ENCODE measurements around the gene GLYATL2. TPM values are rescaled to one million over a fixed set of nuclear protein-coding genes. Genes with fewer than 3 reads are reported as not detected.

The GLYATL2 gene
- total and polyA plus RNA-seq, 2 donors (not counting 1 experiment from before 2014, with no cell fraction given): not detected

GRCh38 chr11:58867556-58867955 is 23.1 kb upstream of the GLYATL2 start:
- Histone ChIP-seq H3K27ac (ENCODE audit: low read length in 2 of 2) (no peak overlapping the region), H3K4me3 (ENCODE audit: control extremely low read depth in 1 of 5, extremely low read depth in 1 of 5, insufficient read depth in 1 of 5, low read depth in 2 of 5, low read length in 4 of 5) (no peak overlapping the region), H3K4me1 (ENCODE audit: control insufficient read depth in 2 of 2, insufficient read depth in 2 of 2, low read length in 2 of 2) (no peaks in the 10 kb centered on the region), H3K36me3 (replicated peaks in 1 of 2; ENCODE audit: control extremely low read depth in 1 of 2, control insufficient read depth in 1 of 2, extremely low read depth in 1 of 2, insufficient read depth in 2 of 2, low read length in 1 of 2) (no peaks in the 10 kb centered on the region), H3K9me3 (ENCODE audit: control extremely low read depth in 1 of 3, control insufficient read depth in 2 of 3, insufficient read depth in 1 of 3, low read length in 2 of 3) (peaks cover 0 to 14% (median 1%) of the 10 kb centered on the region in 3 donors), H3K4me2 (replicated peaks; ENCODE audit: low read depth, low read length, poor library complexity, severe bottlenecking) (no peak overlapping the region), H2AFZ (ENCODE audit: insufficient read depth, low read depth, low read length, poor library complexity, severe bottlenecking) (no peak overlapping the region), H3K79me2 (ENCODE audit: control insufficient read depth, insufficient read depth, low read length) (no peaks in the 10 kb centered on the region), H3K27me3 (replicated peaks in 1 of 4; ENCODE audit: control extremely low read depth in 1 of 4, control insufficient read depth in 3 of 4, insufficient read depth in 4 of 4, low read length in 3 of 4) (no peaks in the 10 kb centered on the region), H3K9ac (ENCODE audit: low read length) (no peak overlapping the region), H4K20me1 (ENCODE audit: control insufficient read depth, insufficient read depth, low read length, poor library complexity, severe bottlenecking) (no peaks in the 10 kb centered on the region)
- no peak for TF ChIP-seq CTCF (IDR thresholded peaks at IDR 0.05)
- TF ChIP-seq EZH2 (IDR thresholded peaks at IDR 0.05; ENCODE audit: borderline replicate concordance, insufficient read depth, low read depth, low read length, poor library complexity, severe bottlenecking): no peak
- H3K4me1 Mint-ChIP-seq: no peaks in the 10 kb centered on the region
- POLR2A ChIA-PET: no interaction called here
- no peak overlapping the region for H3K4me3 Mint-ChIP-seq
- intact Hi-C loops (cut with micrococcal nuclease): no loop called here
- H3K9me3 Mint-ChIP-seq (ENCODE audit: insufficient read depth): peaks cover under 1% of the 10 kb centered on the region
- peaks cover 11% of the 10 kb centered on the region for H3K27me3 Mint-ChIP-seq
- no CpG with 5 or more reads among the region's 2 CpGs for WGBS (ENCODE audit: insufficient coverage)
- DNase-seq: no peak
- no peak overlapping the region for H3K27ac Mint-ChIP-seq
- CTCF ChIA-PET: no interaction called here
- no peak for ATAC-seq (ENCODE audit: low read depth)

GRCh38 chr11:58866788-58867187 is 22.3 kb upstream of the GLYATL2 start:
- Histone ChIP-seq H3K4me1 (ENCODE audit: control insufficient read depth in 2 of 2, insufficient read depth in 2 of 2, low read length in 2 of 2) (no peaks in the 10 kb centered on the region), H3K79me2 (ENCODE audit: control insufficient read depth, insufficient read depth, low read length) (no peaks in the 10 kb centered on the region), H3K4me2 (replicated peaks; ENCODE audit: low read depth, low read length, poor library complexity, severe bottlenecking) (no peak overlapping the region), H2AFZ (ENCODE audit: insufficient read depth, low read depth, low read length, poor library complexity, severe bottlenecking) (no peak overlapping the region), H3K27me3 (replicated peaks in 1 of 4; ENCODE audit: control extremely low read depth in 1 of 4, control insufficient read depth in 3 of 4, insufficient read depth in 4 of 4, low read length in 3 of 4) (no peaks in the 10 kb centered on the region), H3K27ac (ENCODE audit: low read length in 2 of 2) (no peak overlapping the region), H3K4me3 (ENCODE audit: control extremely low read depth in 1 of 5, extremely low read depth in 1 of 5, insufficient read depth in 1 of 5, low read depth in 2 of 5, low read length in 4 of 5) (no peak overlapping the region), H3K9ac (ENCODE audit: low read length) (no peak overlapping the region), H4K20me1 (ENCODE audit: control insufficient read depth, insufficient read depth, low read length, poor library complexity, severe bottlenecking) (no peaks in the 10 kb centered on the region), H3K36me3 (replicated peaks in 1 of 2; ENCODE audit: control extremely low read depth in 1 of 2, control insufficient read depth in 1 of 2, extremely low read depth in 1 of 2, insufficient read depth in 2 of 2, low read length in 1 of 2) (no peaks in the 10 kb centered on the region), H3K9me3 (ENCODE audit: control extremely low read depth in 1 of 3, control insufficient read depth in 2 of 3, insufficient read depth in 1 of 3, low read length in 2 of 3) (peaks cover 0 to 14% (median 4%) of the 10 kb centered on the region in 3 donors)
- no peak for DNase-seq
- Mint-ChIP-seq H3K9me3 (ENCODE audit: insufficient read depth) (peaks cover 5% of the 10 kb centered on the region), H3K4me1 (no peaks in the 10 kb centered on the region), H3K27ac (no peak overlapping the region), H3K4me3 (no peak overlapping the region), H3K27me3 (peaks cover 19% of the 10 kb centered on the region)
- ChIA-PET CTCF (no interaction called here), POLR2A (no interaction called here)
- TF ChIP-seq EZH2 (IDR thresholded peaks at IDR 0.05; ENCODE audit: borderline replicate concordance, insufficient read depth, low read depth, low read length, poor library complexity, severe bottlenecking): no peak
- no peak for TF ChIP-seq CTCF (IDR thresholded peaks at IDR 0.05)
- intact Hi-C loops (cut with micrococcal nuclease): no loop called here
- no CpG with 5 or more reads among the region's 1 CpG for WGBS (ENCODE audit: insufficient coverage)
- no peak for ATAC-seq (ENCODE audit: low read depth)
